Keratinocyte (primary cell): Measurements from ENCODE around the gene POU4F2. TPM values are rescaled to one million over a fixed set of nuclear protein-coding genes. Genes with fewer than 3 reads are reported as not detected.

Source experiments
- DNase-seq: peaks from one replicate; pipeline ENCODE4 v3.0.0-alpha.2; 2011; ENCODE audit warnings: low read depth, missing footprints, low spot score
- FAIRE-seq: peaks from 2 replicates; lab custom pipeline; 2011; peaks lifted over from hg19 to GRCh38; lab: Jason Lieb, UNC
- H2AFZ ChIP-seq: 2 replicates; pipeline ENCODE4 v1.6.0; 2012; ENCODE audit warnings: low read length, control low read depth, inconsistent platforms; ENCODE audit not compliant: control insufficient read depth
- H3K27ac ChIP-seq: 2 replicates; pipeline ENCODE4 v1.5.1; 2011; ENCODE audit warnings: low read length; ENCODE audit not compliant: control insufficient read depth, insufficient read depth
- H3K27me3 ChIP-seq: 3 replicates; pipeline ENCODE4 v1.6.0; 2011; ENCODE audit warnings: low read length; ENCODE audit not compliant: control insufficient read depth, insufficient read depth; ENCODE audit errors: extremely low read depth
- H3K36me3 ChIP-seq, 2 experiments: 2 replicates in 1 of 2; 3 replicates in 1 of 2; pipeline ENCODE4 v1.5.1; 2011; ENCODE audit warnings: low read length in 2 of 2, mild to moderate bottlenecking in 1 of 2; ENCODE audit not compliant: control insufficient read depth in 2 of 2, insufficient read depth in 2 of 2; ENCODE audit errors: extremely low read depth in 1 of 2
- H3K4me1 ChIP-seq: 3 replicates; pipeline ENCODE4 v1.5.1; 2011; ENCODE audit warnings: low read length; ENCODE audit not compliant: control insufficient read depth, insufficient read depth; ENCODE audit errors: extremely low read depth
- H3K4me2 ChIP-seq: 3 replicates; pipeline ENCODE4 v1.6.0; 2011; ENCODE audit warnings: low read depth, low read length; ENCODE audit not compliant: control insufficient read depth, insufficient read depth; ENCODE audit errors: extremely low read depth
- H3K4me3 ChIP-seq, 3 experiments: fragments of 200-600 bp in 1 of 3; sonication (generic) in 1 of 3; 2 replicates in 2 of 3; 3 replicates in 1 of 3; pipeline ENCODE4 v1.5.1; 2011 to 2016; ENCODE audit warnings: low read length in 3 of 3, mild to moderate bottlenecking in 3 of 3, control low read depth in 2 of 3, inconsistent platforms in 1 of 3, low read depth in 1 of 3, mixed read lengths in 1 of 3, mixed run types in 1 of 3, moderate library complexity in 1 of 3; ENCODE audit not compliant: control insufficient read depth in 2 of 3, insufficient read depth in 2 of 3; ENCODE audit errors: extremely low read depth in 1 of 3
- H3K79me2 ChIP-seq: 2 replicates; pipeline ENCODE4 v1.6.0; 2012; ENCODE audit warnings: low read length; ENCODE audit not compliant: control insufficient read depth, insufficient read depth
- H3K9ac ChIP-seq: 3 replicates; pipeline ENCODE4 v1.6.0; 2011; ENCODE audit warnings: low read length; ENCODE audit not compliant: control insufficient read depth, insufficient read depth; ENCODE audit errors: extremely low read depth
- H3K9me1 ChIP-seq: 3 replicates; pipeline ENCODE4 v1.6.0; 2011; ENCODE audit warnings: low read length; ENCODE audit not compliant: control insufficient read depth, insufficient read depth; ENCODE audit errors: extremely low read depth
- H3K9me3 ChIP-seq: 2 replicates; pipeline ENCODE4 v1.5.1; 2012; ENCODE audit warnings: low read depth, low read length; ENCODE audit not compliant: control insufficient read depth
- H4K20me1 ChIP-seq: 3 replicates; pipeline ENCODE4 v1.6.0; 2011; ENCODE audit warnings: low read length; ENCODE audit not compliant: control insufficient read depth, insufficient read depth; ENCODE audit errors: extremely low read depth
- CTCF ChIP-seq, 3 experiments: IDR thresholded peaks in 1 of 3; conservative IDR thresholded peaks in 1 of 3; optimal IDR thresholded peaks in 1 of 3; 2 replicates in 2 of 3; 3 replicates in 1 of 3; pipeline versions ENCODE3 to v1.5.1; 2011; ENCODE audit warnings: low read length in 3 of 3, mild to moderate bottlenecking in 3 of 3, moderate library complexity in 2 of 3, control low read depth in 1 of 3, inconsistent platforms in 1 of 3; ENCODE audit not compliant: insufficient read depth in 2 of 3; ENCODE audit errors: extremely low read depth in 1 of 3
- EZH2 ChIP-seq: IDR thresholded peaks from one replicate; pipeline ENCODE4 v1.6.1; 2012; ENCODE audit warnings: inconsistent platforms, mild to moderate bottlenecking, low read length, moderate library complexity
- dilution Hi-C: fragments of 300-500 bp; cut with MboI; formaldehyde crosslinking; loops from one replicate; pipeline ENCODE4 v1.7.0; 2020; ENCODE audit warnings: low sequenced_read_pairs; ENCODE audit not compliant: extremely low pct_ligation_motif_present
- polyA plus RNA-seq, 5 experiments: library from polyadenylated mRNA; depleted of rRNA in 3 of 5; stranded (reverse) in 3 of 5; stranded (forward) in 1 of 5; unstranded in 1 of 5; fragments of >200 nt; gene quantifications; 1 replicate in 1 of 5; 2 replicates in 3 of 5; 3 replicates in 1 of 5; pipeline versions ENCODE4 v1.2.1 to v1.2.3, GENCODE V29; 2011 to 2012; ENCODE audit warnings: missing spikeins in 2 of 5, low read depth in 1 of 5, low replicate concordance in 1 of 5

Gene POU4F2
- polyA plus RNA-seq, 1 donor (not counting 4 experiments of a cell fraction or from before 2014, with no cell fraction given), result not detected

DNA sequence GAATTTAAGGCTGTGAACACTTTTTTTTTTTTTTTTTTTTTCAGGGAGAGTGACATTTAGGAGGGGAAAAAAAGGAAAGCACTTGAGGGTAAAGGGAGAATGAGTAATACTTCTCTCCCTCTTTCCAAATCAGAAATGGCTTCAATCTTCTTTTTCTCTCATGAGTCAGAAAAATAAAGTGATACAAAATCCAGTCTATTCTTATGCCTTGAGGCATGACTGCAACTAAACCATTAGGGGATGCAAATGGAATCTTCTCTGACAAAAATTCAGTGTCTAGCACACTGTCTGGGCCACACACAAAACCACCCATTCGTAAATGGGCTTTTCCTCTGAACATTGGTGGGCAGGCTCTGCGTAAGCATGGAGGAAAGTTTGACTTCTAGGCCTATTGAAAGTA is 46.7 kb upstream of the POU4F2 start:
- TF ChIP-seq EZH2, result no peak
- H3K4me3 ChIP-seq, result no peak overlapping the region
- H3K27me3 ChIP-seq, result no peaks in the 10 kb centered on the region
- H4K20me1 ChIP-seq, result no peaks in the 10 kb centered on the region
- H3K4me1 ChIP-seq, result no peaks in the 10 kb centered on the region
- no peak overlapping the region for H2AFZ ChIP-seq
- H3K27ac ChIP-seq, result no peak overlapping the region
- H3K79me2 ChIP-seq, result no peaks in the 10 kb centered on the region
- no peaks in the 10 kb centered on the region for H3K36me3 ChIP-seq
- H3K9me3 ChIP-seq, result no peaks in the 10 kb centered on the region
- DNase-seq (no peak), FAIRE-seq (no peak)
- H3K4me2 ChIP-seq, result no peak overlapping the region
- dilution Hi-C loops, result no loop called here
- no peak overlapping the region for H3K9ac ChIP-seq
- H3K9me1 ChIP-seq, result no peaks in the 10 kb centered on the region

DNA sequence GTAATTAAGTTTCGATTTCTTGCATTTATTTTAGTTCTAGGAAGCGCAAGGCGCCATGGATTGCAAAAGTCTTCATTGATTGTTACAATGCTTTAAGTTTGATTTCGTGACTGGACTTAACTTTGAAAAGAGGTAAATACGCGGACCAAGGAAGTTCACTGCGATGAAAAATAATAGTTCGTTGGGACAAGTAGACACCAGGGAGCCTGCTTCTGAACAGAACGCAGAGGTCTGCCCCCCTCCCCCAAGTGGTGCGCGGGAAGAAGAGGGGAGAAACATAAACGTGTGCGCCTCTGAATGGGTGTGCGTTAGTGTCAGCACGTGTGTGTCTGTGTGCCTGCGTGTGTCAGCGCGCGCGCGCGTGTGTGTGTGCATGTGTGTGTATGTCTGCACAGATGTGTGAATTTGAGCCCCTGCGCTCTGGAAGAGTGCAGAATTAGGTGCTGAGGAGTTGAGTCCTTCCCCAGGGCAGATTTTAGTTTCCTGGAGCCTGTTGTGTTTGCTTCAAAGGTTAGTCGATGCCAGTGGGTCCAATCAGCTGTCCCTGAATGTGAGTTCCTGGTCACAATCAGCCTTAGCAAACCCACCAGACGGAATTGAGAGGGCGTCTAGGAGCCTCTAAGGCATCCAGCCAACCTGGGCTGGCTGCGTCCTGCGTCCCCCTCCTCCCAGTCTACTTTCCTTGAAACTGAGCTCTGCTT is 5.8 kb upstream of the POU4F2 start:
- Histone ChIP-seq H3K27ac (no peak overlapping the region), H3K79me2 (no peaks in the 10 kb centered on the region), H3K9me3 (no peaks in the 10 kb centered on the region), H3K4me3 (no peak overlapping the region), H3K36me3 (no peaks in the 10 kb centered on the region), H3K27me3 (peaks cover 68% of the 10 kb centered on the region), H4K20me1 (peaks cover 3% of the 10 kb centered on the region), H3K4me2 (no peak overlapping the region), H3K9ac (no peak overlapping the region), H3K4me1 (no peaks in the 10 kb centered on the region), H2AFZ (no peak overlapping the region), H3K9me1 (no peaks in the 10 kb centered on the region)
- dilution Hi-C loops, result no loop called here
- no peak for FAIRE-seq
- TF ChIP-seq EZH2 (peak; percentile 63), CTCF (optimal IDR thresholded peaks at IDR 0.05 in 1 of 3, IDR thresholded peaks at IDR 0.05 in 1 of 3, conservative IDR thresholded peaks at IDR 0.05 in 1 of 3; ENCODE audit: extremely low read depth in 1 of 3, insufficient read depth in 2 of 3, low read length in 3 of 3) (no peak)
- no peak for DNase-seq

- Histone ChIP-seq H3K4me2 (no peak overlapping the region), H3K79me2 (no peaks in the 10 kb centered on the region), H4K20me1 (peaks cover 3% of the 10 kb centered on the region), H3K27me3 (peaks cover 73% of the 10 kb centered on the region), H3K27ac (no peak overlapping the region), H3K4me1 (no peaks in the 10 kb centered on the region), H3K9ac (no peak overlapping the region), H3K36me3 (no peaks in the 10 kb centered on the region), H3K9me1 (no peaks in the 10 kb centered on the region), H2AFZ (no peak overlapping the region), H3K4me3 (no peak overlapping the region), H3K9me3 (no peaks in the 10 kb centered on the region)
- TF ChIP-seq EZH2, result peak; percentile 53
- no peak for TF ChIP-seq CTCF (optimal IDR thresholded peaks at IDR 0.05 in 1 of 3, IDR thresholded peaks at IDR 0.05 in 1 of 3, conservative IDR thresholded peaks at IDR 0.05 in 1 of 3; ENCODE audit: extremely low read depth in 1 of 3, insufficient read depth in 2 of 3, low read length in 3 of 3)
- DNase-seq (no peak), FAIRE-seq (no peak)
- dilution Hi-C loops, result no loop called here
These were observed 5.3 kb upstream of the POU4F2 start for GRCh38 chr4:146633471-146633800.
